Breast epithelium (tissue), 3 donors: ENCODE data around the gene IL11RA.

Source experiments
- POLR2A ChIP-seq: fragments of 450-650 bp; IDR thresholded peaks from one replicate; pipeline ENCODE4 v1.6.1; 2016; ENCODE audit warnings: antibody characterized with exemption, mild to moderate bottlenecking, moderate library complexity
- POLR2AphosphoS5 ChIP-seq, 3 donors: sonication (generic); formaldehyde crosslinking; IDR thresholded peaks; one replicate each; pipeline ENCODE4 v1.6.1; 2017; ENCODE audit warnings: antibody characterized with exemption in 3 of 3
- TF ChIP-seq, protein P1 (sequence below), 3 donors: fragments of 450-650 bp; IDR thresholded peaks; one replicate each; pipeline ENCODE4 v1.5.1; 2016 to 2017; ENCODE audit warnings: antibody characterized with exemption in 3 of 3, mild to moderate bottlenecking in 3 of 3, moderate library complexity in 3 of 3

DNA sequence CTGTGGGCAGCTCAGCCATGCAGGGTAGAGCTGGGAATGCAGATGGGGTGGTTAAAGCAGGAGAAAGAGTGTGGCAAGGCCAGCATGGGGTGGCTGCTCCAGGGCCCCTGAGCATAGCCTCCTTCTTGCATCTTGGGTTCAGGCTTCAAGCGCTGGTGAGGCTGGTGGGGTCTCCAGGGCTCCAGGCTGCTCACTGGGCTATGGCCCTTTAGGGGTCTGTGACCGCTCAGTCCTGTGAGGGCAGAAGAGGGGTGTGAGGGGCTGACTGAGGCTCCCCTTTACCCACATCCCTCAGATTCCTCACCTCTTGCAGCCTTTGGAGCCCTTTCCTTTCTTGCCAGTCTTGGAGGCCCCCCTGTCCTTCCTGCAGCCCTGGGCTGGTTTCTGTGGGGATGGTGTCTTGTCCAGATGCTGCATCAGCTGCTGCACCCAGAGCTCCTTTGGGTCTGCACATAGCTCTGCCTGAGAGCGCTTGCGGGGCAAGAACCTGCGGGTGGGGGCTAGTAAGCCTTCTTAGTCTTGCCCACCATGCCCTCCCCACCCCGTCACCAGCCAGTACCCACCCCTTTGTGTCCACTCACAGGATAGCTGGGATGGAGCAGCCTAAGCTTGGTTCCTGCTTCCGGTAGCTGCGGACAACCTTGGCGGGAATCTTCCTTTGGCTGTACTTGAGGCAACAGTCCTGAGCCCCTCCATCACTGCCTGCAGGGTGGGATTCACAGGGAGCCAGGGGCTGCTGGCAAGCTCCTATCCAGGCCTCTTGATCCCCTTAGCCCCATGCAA is 57.4 kb downstream of the IL11RA start:
- TF ChIP-seq, protein P1, sequence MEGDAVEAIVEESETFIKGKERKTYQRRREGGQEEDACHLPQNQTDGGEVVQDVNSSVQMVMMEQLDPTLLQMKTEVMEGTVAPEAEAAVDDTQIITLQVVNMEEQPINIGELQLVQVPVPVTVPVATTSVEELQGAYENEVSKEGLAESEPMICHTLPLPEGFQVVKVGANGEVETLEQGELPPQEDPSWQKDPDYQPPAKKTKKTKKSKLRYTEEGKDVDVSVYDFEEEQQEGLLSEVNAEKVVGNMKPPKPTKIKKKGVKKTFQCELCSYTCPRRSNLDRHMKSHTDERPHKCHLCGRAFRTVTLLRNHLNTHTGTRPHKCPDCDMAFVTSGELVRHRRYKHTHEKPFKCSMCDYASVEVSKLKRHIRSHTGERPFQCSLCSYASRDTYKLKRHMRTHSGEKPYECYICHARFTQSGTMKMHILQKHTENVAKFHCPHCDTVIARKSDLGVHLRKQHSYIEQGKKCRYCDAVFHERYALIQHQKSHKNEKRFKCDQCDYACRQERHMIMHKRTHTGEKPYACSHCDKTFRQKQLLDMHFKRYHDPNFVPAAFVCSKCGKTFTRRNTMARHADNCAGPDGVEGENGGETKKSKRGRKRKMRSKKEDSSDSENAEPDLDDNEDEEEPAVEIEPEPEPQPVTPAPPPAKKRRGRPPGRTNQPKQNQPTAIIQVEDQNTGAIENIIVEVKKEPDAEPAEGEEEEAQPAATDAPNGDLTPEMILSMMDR (IDR thresholded peaks at IDR 0.05) = no peak
- TF ChIP-seq POLR2A (no peak), POLR2AphosphoS5 (IDR thresholded peaks at IDR 0.05) (no peak)
